MCF 10A (cell line): Measurements from ENCODE around the gene RNU6-9. TPM values are rescaled to one million over a fixed set of nuclear protein-coding genes. Genes with fewer than 3 reads are reported as not detected.

Experiments used
- BruUV-seq: library from RNA; stranded (reverse); fragments of 400-500 nt; replicated peaks from 2 replicates; lab custom pipeline; 2021; lab: Mats Ljungman, UMichigan
- CTCF ChIA-PET: fragments of 300-600 bp; sonication (Branson Sonifier 250); formaldehyde crosslinking; extraction: SDS; loops from one replicate; lab custom pipeline; 2021; ENCODE audit warnings: antibody characterized with exemption, inconsistent platforms; lab: Yijun Ruan, JAX
- POLR2A ChIA-PET: fragments of 300-600, 350-650 bp; sonication (Branson Sonifier 250); formaldehyde crosslinking; extraction: SDS; loops from one replicate; lab custom pipeline; 2020; ENCODE audit warnings: antibody characterized with exemption, inconsistent platforms; lab: Yijun Ruan, JAX
- DNase-seq: peaks from one replicate; pipeline ENCODE4 v3.0.0-alpha.2; 2018; ENCODE audit not compliant: unreplicated experiment
- H3K27ac Mint-ChIP-seq: one replicate; pipeline ENCODE4 v1.8.0; 2022; ENCODE audit warnings: mild to moderate bottlenecking, low read depth, mixed read lengths; ENCODE audit not compliant: unreplicated experiment
- H3K27me3 Mint-ChIP-seq: one replicate; pipeline ENCODE4 v1.8.0; 2022; ENCODE audit warnings: mixed read lengths; ENCODE audit not compliant: insufficient read depth, unreplicated experiment
- H3K36me3 Mint-ChIP-seq: one replicate; pipeline ENCODE4 v1.8.0; 2022; ENCODE audit warnings: mild to moderate bottlenecking, moderate library complexity, mixed read lengths; ENCODE audit not compliant: insufficient read depth, unreplicated experiment
- H3K4me1 Mint-ChIP-seq: one replicate; pipeline ENCODE4 v1.8.0; 2022; ENCODE audit warnings: mixed read lengths; ENCODE audit not compliant: insufficient read depth, unreplicated experiment
- H3K4me3 Mint-ChIP-seq: one replicate; pipeline ENCODE4 v1.8.0; 2022; ENCODE audit warnings: mild to moderate bottlenecking, moderate library complexity, mixed read lengths; ENCODE audit not compliant: unreplicated experiment
- H3K9me3 Mint-ChIP-seq: one replicate; pipeline ENCODE4 v1.8.0; 2022; ENCODE audit warnings: mixed read lengths; ENCODE audit not compliant: unreplicated experiment
- CTCF ChIP-seq: fragments of 200-600 bp; IDR thresholded peaks from one replicate; pipeline ENCODE4 v1.8.0; 2022; ENCODE audit warnings: antibody characterized with exemption, mild to moderate bottlenecking; ENCODE audit not compliant: unreplicated experiment
- intact Hi-C: fragments of 100-400 bp; cut with micrococcal nuclease; formaldehyde crosslinking; loops from 2 replicates; pipeline ENCODE4 v1.14.1; 2022
- total RNA-seq: library from RNA; stranded (reverse); gene quantifications from 2 replicates; pipeline ENCODE4 v1.2.3, GENCODE V29; 2022

The RNU6-9 gene
- total RNA-seq, 1 experiment from 2014 or later: not detected

GRCh38 chr19:902446-903226 lies 9.4 kb downstream of the RNU6-9 start:
- Mint-ChIP-seq H3K27me3 (no peaks in the 10 kb centered on the region), H3K27ac (no peak overlapping the region), H3K4me1 (no peaks in the 10 kb centered on the region), H3K36me3 (peaks cover 27% of the 10 kb centered on the region), H3K9me3 (no peaks in the 10 kb centered on the region), H3K4me3 (no peak overlapping the region)
- BruUV-seq: no TSS peak
- TF ChIP-seq CTCF: no peak
- CTCF ChIA-PET: no interaction called here
- DNase-seq: no peak
- intact Hi-C loops: no loop called here
- POLR2A ChIA-PET: interaction anchor here (0.6 to 1.5 kb wide), 3 partner anchors 9 to 369 kb away, joined by 3 to 5 read pairs (median 3); partner anchors contain the start of genes MED16 and RNU6-9

GRCh38 chr19:903266-903797 lies 10.0 kb downstream of the RNU6-9 start:
- Mint-ChIP-seq H3K27ac (no peak overlapping the region), H3K9me3 (no peaks in the 10 kb centered on the region), H3K36me3 (peaks cover 20% of the 10 kb centered on the region), H3K4me3 (no peak overlapping the region), H3K4me1 (no peaks in the 10 kb centered on the region), H3K27me3 (no peaks in the 10 kb centered on the region)
- DNase-seq: no peak
- BruUV-seq: no TSS peak
- ChIA-PET POLR2A (interaction anchor here (0.7 to 1.5 kb wide), 4 partner anchors 10 to 368 kb away, joined by 3 to 5 read pairs (median 3); partner anchors contain the start of genes MED16 and RNU6-9), CTCF (no interaction called here)
- intact Hi-C loops: no loop called here
- TF ChIP-seq CTCF: no peak

GRCh38 chr19:904545-904944 lies 11.3 kb downstream of the RNU6-9 start:
- no TSS peak for BruUV-seq
- no peak overlapping the region for H3K27ac Mint-ChIP-seq
- CTCF ChIA-PET: no interaction called here

More at GRCh38 chr19:904545-904944, 11.3 kb downstream of the RNU6-9 start:
- POLR2A ChIA-PET: interaction anchor here (0.7 to 1.2 kb wide), 4 partner anchors 10 to 54 kb away, joined by 3 to 5 read pairs (median 4); partner anchors contain the start of genes MED16 and RNU6-9
- intact Hi-C loops: no loop called here
- no peak for DNase-seq
- Mint-ChIP-seq H3K4me1 (peaks cover 8% of the 10 kb centered on the region), H3K4me3 (no peak overlapping the region), H3K9me3 (no peaks in the 10 kb centered on the region), H3K36me3 (peaks cover 24% of the 10 kb centered on the region), H3K27me3 (no peaks in the 10 kb centered on the region)
- TF ChIP-seq CTCF: no peak
